NCI-H2227 (cell line): Measurements from ENCODE around the gene PGRMC1.
A peak's percentile ranks its signal among the peaks of the same experiment; 100 is the strongest.
"Not testable (repeated sequence)": the region's sequence is repeated elsewhere in the genome, so short reads cannot be mapped to it uniquely, and the experiment has no call there.

Source experiments
- DNase-seq: peaks from one replicate; lab custom pipeline; 2025; ENCODE audit not compliant: unreplicated experiment; lab: John Stamatoyannopoulos, UW

The PGRMC1 gene

DNA sequence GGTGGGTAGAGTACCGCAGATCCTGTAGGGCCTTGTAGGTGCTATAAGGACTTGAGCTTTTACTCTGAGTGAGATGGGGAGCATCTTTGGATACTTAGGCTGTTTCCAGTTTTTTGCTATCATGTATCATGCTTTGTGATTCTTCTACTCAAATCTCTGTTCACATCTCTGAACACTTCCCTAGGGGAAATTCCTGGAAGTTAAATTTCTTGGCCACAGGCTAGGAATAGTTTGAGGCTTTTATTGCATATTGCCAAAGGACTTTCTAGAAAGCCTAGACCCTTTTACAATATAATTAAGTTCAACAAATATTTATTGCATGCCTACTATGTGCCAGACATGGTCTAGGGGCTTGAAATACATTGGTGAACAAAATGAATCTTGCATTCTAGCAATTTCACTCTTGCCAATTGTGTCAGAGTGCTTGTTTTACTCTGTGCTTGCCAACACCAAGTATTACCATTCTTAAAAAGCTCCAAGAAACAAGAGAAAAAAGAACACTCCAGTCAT lies 4.1 kb upstream of the PGRMC1 start:
- no peak for DNase-seq

DNA sequence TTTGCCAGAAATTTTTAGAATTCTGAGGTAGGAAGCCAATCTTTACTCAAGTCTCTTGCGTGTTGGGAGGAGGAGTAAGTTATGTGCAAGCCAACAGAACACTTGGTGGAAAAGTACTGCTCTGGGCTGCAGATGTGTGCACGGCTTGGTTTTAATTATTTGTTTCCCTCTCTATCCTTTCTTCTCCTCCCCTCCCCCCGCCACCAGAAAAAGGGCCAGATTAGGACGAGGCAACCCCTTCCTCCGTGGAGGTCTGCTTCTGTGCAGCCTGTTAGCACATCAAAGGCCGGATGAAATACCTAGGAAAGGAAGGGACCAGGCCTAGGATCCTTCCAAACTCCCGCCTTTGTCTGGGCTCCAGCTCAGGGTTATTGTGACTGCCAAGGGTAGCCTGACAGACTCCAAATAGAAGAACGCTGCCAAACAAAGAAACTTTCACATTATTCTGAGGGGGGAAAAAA lies 1.0 kb upstream of the PGRMC1 start:
- DNase-seq: peak; percentile 30

DNA sequence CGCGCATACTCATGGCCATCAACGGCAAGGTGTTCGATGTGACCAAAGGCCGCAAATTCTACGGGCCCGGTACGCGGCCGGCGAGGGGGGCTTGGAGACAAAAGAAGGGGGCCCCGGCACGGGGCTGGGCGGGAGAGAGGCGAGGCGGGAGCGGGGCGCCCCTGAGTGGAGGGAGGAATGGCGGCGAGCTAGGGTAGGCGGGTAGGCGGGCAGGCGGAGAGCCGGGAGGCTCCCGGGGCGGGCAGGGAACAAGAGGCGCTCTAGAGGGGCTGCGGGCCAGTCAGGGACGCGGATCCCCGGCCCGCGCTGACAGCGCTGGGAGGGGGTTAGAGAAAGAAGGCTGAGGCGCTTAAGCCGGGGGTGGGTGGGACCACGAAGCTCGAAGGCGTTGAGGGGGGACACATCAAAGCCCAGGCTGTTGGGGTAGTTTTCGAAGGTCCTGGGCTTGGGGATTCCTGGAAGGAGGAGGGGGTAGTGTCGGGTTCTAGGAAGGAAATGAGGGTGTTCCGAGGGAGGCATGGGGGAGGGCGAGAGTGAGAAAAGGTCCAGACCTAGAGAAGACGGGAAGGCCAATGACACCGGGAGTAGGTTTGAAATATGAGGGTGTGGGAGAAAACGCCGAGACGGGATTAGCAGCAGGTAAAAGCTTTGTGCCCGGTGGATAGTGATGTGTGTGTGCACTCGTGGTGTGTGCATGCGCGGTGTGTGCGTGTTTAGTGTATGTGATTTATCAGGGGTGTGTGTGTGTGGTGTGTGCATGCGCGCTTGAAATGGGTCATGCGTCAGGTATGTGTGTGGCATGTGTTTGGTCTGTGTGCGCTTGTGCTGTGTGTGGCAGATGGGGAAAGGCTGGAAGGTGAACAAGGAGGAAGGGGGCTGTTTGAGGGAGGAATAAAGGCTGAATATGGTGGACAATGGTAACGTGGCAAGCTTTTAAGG lies 807 bp downstream of the PGRMC1 start:
- peak; percentile 60 for DNase-seq

DNA sequence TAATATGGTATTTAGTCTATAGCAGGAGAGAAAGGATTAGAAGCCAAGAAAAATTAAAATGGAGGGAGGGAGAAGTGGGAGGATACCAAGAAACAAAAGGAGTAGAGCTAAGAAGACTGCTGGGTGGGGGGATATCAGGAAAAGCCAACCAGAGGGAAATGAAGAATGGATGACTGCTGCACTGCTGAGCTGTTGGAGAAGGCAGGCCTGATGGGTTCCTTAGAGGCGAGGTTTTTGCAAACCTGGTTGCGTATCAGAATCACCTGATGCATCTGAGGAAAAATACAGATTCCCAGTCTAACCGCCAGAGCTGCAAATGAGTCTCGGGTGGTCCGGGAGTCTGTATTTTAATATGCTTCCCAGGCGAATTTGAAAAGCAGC lies 1.5 kb downstream of the PGRMC1 start:
- DNase-seq: peak; percentile 40

- DNase-seq: no peak
Measured at GRCh38 chrX:119238557-119238956, 2.5 kb downstream of the PGRMC1 start.

DNA sequence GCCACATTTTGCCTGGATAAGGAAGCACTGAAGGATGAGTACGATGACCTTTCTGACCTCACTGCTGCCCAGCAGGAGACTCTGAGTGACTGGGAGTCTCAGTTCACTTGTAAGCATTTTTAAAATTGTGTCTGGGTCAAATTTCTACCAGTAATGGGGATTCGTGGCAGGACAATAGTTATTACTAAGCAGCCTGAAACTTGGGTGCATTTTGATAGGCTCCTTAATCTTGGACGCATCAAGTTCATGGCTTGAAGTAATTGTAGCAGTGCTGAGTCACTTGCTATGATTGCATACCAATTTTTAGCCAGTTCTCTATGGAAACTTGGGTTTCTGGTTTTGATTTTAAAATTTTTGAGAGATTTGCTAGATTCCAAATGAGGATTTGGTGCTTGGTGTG lies 4.3 kb downstream of the PGRMC1 start:
- no peak for DNase-seq

DNA sequence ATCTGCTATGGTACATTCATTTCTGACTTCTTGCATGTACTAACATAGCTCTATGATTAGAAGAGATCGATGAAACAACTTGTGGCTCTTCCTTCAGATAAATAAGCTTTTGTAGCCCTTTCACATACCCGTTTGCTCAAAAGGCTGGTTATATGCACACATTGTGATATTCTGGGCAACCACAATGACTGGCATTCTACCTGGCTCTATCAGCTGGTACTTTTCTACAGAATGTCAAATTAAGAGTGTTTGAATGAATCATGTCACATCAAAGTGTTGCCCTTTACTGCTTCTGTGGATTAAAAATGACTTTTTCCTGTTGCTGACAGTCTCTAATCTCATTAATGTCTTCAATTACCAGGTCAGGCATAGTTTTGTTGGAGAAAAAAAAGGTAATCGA lies 11.6 kb downstream of the PGRMC1 start:
- no peak for DNase-seq

- DNase-seq: no peak
Measured at GRCh38 chrX:119249891-119250290, 13.8 kb downstream of the PGRMC1 start.

GRCh38 chrX:119251386-119251785 lies 15.3 kb downstream of the PGRMC1 start:
- DNase-seq: no peak

DNA sequence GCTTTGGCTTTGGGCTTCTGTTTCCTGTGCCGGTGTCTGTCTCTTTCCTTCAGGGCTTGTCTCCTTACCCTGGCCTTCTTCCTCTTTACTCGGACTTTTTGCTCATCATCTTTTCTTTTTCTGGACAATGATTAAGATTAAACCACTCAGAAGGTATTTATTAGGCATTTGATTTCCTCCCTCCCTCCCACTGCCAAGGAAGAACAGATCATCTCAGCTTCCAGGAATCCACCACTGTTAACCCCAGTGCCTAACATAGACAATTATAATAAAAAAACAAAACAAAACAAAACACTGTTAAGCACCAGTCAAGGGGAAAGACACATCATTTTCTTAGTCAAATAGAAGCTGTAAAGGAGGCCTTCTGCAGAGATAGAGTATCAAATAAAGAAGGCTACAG lies 16.6 kb downstream of the PGRMC1 start:
- DNase-seq: no peak

- DNase-seq: peak; percentile 37
Measured at GRCh38 chrX:119266364-119266995, 30.4 kb downstream of the PGRMC1 start.

DNA sequence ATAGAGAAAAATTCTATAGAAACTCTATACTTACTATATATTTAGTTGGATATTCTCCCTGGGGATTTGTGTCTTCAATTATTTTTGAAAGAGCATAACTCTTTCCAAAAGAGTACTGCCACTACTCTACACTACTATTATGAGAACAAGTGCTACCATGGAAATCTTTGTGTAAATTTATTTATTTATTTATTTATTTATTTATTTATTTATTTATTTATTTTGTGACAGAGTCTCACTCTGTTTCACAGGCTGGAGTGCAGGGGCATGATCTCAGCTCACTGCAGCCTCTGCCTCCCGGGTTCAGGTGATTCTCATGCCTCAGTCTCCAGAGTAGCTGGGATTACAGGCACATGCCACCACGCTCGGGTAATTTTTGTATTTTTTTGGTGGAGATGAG lies 31.0 kb downstream of the PGRMC1 start:
- DNase-seq: not testable (repeated sequence)

GRCh38 chrX:119272882-119273419 lies 36.9 kb downstream of the PGRMC1 start:
- no peak for DNase-seq

DNA sequence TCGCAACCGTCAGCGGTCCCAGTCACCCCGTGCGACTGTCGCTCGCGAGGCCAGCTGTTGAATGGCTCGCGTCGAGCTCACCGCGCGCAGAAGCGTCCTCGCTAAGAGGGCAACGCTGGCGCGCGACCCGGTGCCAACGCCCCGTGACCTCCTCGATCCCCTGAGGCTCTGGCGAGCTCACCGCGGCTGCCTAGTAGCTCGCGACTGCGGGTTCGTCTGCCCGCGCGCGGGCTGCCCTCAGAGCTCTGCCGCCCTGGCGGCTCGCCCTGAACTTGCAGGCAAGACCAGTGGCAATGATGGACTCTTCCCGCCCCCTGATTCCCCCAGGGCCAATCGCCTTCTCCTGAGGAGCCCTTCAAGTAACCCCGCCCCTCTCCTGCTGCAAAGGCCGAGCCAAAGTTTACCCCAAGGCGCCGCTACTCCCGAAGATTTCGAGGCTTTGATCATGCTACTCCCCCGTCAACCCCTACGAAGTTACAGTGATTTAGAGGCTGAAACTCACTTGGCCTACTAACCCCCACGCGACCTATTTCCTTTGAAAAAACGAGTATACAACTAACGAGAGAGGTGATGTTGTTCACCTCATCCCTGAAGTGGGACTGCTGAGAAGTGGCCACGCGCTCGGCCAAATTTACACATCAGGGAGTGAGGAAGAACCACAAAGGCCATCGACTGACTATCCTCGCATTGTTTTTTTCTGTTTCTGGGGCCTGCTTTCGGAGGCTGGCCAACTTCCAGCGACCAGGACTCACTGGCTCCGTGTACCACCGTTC lies 37.5 kb downstream of the PGRMC1 start:
- DNase-seq: peak; percentile 76

DNA sequence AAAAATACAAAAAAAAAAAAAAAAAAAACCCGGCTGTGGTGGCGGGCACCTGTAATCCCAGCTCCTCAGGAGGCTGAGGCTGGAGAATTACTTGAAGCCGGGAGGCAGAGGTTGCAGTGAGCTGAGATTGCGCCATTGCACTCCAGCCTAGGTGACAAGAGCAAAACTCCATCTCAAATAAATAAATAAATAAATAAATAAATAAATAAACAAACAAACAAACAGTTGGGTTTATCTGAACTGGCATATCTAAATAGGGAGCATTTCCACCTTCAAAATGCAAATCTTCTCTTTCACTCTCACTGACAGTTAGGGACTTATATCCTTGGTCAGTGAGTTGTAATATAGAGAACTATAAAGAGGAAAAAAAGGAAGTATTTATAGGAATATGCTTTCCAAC lies 46.3 kb downstream of the PGRMC1 start:
- not testable (repeated sequence) for DNase-seq

- no peak for DNase-seq
Measured at GRCh38 chrX:119288890-119289393, 52.9 kb downstream of the PGRMC1 start.

DNA sequence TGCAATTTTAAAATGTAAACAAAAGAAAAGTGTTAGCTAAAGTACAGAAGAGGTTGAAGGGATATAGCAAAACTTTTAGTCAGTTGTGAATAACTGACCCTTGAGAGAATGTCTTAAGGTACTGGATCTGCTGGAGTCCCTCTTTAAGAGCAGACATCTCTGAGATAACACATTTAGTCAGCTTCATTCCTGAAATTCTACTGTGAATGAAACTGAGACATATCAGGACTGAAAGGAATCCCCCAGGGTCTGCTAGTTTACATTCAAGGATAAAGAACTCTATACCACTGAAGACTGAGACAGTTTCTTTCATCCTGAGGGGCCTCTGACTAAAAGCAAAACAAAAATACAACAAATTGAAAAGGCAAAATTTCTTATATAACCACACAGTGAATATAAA lies 54.4 kb downstream of the PGRMC1 start:
- no peak for DNase-seq

- not testable (repeated sequence) for DNase-seq
Measured at GRCh38 chrX:119291246-119291645, 55.2 kb downstream of the PGRMC1 start.

DNA sequence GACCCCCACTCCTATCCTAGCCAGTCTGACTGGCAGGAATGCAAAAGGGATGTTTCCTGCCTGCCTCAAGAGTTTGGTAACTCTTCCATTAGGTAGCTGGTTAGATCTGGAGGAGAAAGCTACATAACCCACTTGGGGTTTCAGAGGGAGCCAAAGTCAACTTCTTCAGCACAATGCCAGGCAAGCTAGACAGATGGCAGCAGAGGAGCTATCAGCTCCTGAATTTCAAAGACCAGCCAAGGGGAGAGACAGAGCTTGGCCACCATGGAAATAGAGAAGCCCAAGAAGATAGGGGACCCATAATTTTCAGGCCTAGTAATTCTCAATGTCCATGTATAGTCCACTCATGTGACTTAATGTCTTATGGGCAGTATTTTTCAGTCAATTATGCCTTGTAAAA lies 56.4 kb downstream of the PGRMC1 start:
- no peak for DNase-seq
